DMS153 (cell line): ENCODE data around the gene TPMT.
"Not testable (repeated sequence)": the region's sequence is repeated elsewhere in the genome, so short reads cannot be mapped to it uniquely, and the experiment has no call there.

Experiments used
- DNase-seq: peaks from one replicate; lab custom pipeline; 2025; lab: John Stamatoyannopoulos, UW

Gene TPMT

GRCh38 chr6:18154507-18155149 lies at the start of gene TPMT:
Gene TPMT, minus strand, starts transcription at chr6:18155077. Its CDS starts 5,950 bp downstream, at chr6:18149127.
- peak; percentile 93 for DNase-seq

- DNase-seq = no peak
Observed at GRCh38 chr6:18203786-18204185, 48.9 kb upstream of the TPMT start.

GRCh38 chr6:18192026-18192425 lies 37.1 kb upstream of the TPMT start:
- DNase-seq = no peak

- DNase-seq = no peak
Observed at GRCh38 chr6:18189196-18189595, 34.3 kb upstream of the TPMT start.

- no peak for DNase-seq
Observed at GRCh38 chr6:18187701-18188100, 32.8 kb upstream of the TPMT start.

- DNase-seq = no peak
Observed at GRCh38 chr6:18186540-18187250, 31.8 kb upstream of the TPMT start.

- no peak for DNase-seq
Observed at GRCh38 chr6:18186033-18186432, 31.2 kb upstream of the TPMT start.

GRCh38 chr6:18185624-18186023 lies 30.7 kb upstream of the TPMT start:
- no peak for DNase-seq

GRCh38 chr6:18183766-18184165 lies 28.9 kb upstream of the TPMT start:
- no peak for DNase-seq

- DNase-seq = no peak
Observed at GRCh38 chr6:18182568-18182967, 27.7 kb upstream of the TPMT start.

GRCh38 chr6:18179770-18180356 lies 25.0 kb upstream of the TPMT start:
- DNase-seq = no peak

GRCh38 chr6:18178960-18179615 lies 24.2 kb upstream of the TPMT start:
- DNase-seq = no peak

- no peak for DNase-seq
Observed at GRCh38 chr6:18177286-18177965, 22.5 kb upstream of the TPMT start.

- DNase-seq = not testable (repeated sequence)
Observed at GRCh38 chr6:18176198-18176597, 21.3 kb upstream of the TPMT start.

GRCh38 chr6:18171871-18172270 lies 17.0 kb upstream of the TPMT start:
- DNase-seq = no peak

GRCh38 chr6:18168264-18168663 lies 13.4 kb upstream of the TPMT start:
- DNase-seq = no peak

GRCh38 chr6:18166312-18167036 lies 11.6 kb upstream of the TPMT start:
- no peak for DNase-seq

GRCh38 chr6:18165751-18166150 lies 10.9 kb upstream of the TPMT start:
- DNase-seq = no peak

GRCh38 chr6:18162401-18162800 lies 7.5 kb upstream of the TPMT start:
- DNase-seq = no peak

- DNase-seq = no peak
Observed at GRCh38 chr6:18161431-18161830, 6.6 kb upstream of the TPMT start.

- DNase-seq = no peak
Observed at GRCh38 chr6:18160911-18161310, 6.0 kb upstream of the TPMT start.
